Keratinocyte (primary cell): ENCODE measurements around the gene ERC2. TPM values are rescaled to one million over a fixed set of nuclear protein-coding genes. Genes with fewer than 3 reads are reported as not detected.

ENCODE experiments used
- DNase-seq: peaks from one replicate; pipeline ENCODE4 v3.0.0-alpha.2; 2011; ENCODE audit warnings: low read depth, missing footprints, low spot score
- FAIRE-seq: peaks from 2 replicates; lab custom pipeline; 2011; peaks lifted over from hg19 to GRCh38; lab: Jason Lieb, UNC
- H2AFZ ChIP-seq: 2 replicates; pipeline ENCODE4 v1.6.0; 2012; ENCODE audit warnings: low read length, control low read depth, inconsistent platforms; ENCODE audit not compliant: control insufficient read depth
- H3K27ac ChIP-seq: 2 replicates; pipeline ENCODE4 v1.5.1; 2011; ENCODE audit warnings: low read length; ENCODE audit not compliant: control insufficient read depth, insufficient read depth
- H3K27me3 ChIP-seq: 3 replicates; pipeline ENCODE4 v1.6.0; 2011; ENCODE audit warnings: low read length; ENCODE audit not compliant: control insufficient read depth, insufficient read depth; ENCODE audit errors: extremely low read depth
- H3K36me3 ChIP-seq, 2 experiments: 2 replicates in 1 of 2; 3 replicates in 1 of 2; pipeline ENCODE4 v1.5.1; 2011; ENCODE audit warnings: low read length in 2 of 2, mild to moderate bottlenecking in 1 of 2; ENCODE audit not compliant: control insufficient read depth in 2 of 2, insufficient read depth in 2 of 2; ENCODE audit errors: extremely low read depth in 1 of 2
- H3K4me1 ChIP-seq: 3 replicates; pipeline ENCODE4 v1.5.1; 2011; ENCODE audit warnings: low read length; ENCODE audit not compliant: control insufficient read depth, insufficient read depth; ENCODE audit errors: extremely low read depth
- H3K4me2 ChIP-seq: 3 replicates; pipeline ENCODE4 v1.6.0; 2011; ENCODE audit warnings: low read depth, low read length; ENCODE audit not compliant: control insufficient read depth, insufficient read depth; ENCODE audit errors: extremely low read depth
- H3K4me3 ChIP-seq, 3 experiments: fragments of 200-600 bp in 1 of 3; sonication (generic) in 1 of 3; 2 replicates in 2 of 3; 3 replicates in 1 of 3; pipeline ENCODE4 v1.5.1; 2011 to 2016; ENCODE audit warnings: low read length in 3 of 3, mild to moderate bottlenecking in 3 of 3, control low read depth in 2 of 3, inconsistent platforms in 1 of 3, low read depth in 1 of 3, mixed read lengths in 1 of 3, mixed run types in 1 of 3, moderate library complexity in 1 of 3; ENCODE audit not compliant: control insufficient read depth in 2 of 3, insufficient read depth in 2 of 3; ENCODE audit errors: extremely low read depth in 1 of 3
- H3K79me2 ChIP-seq: 2 replicates; pipeline ENCODE4 v1.6.0; 2012; ENCODE audit warnings: low read length; ENCODE audit not compliant: control insufficient read depth, insufficient read depth
- H3K9ac ChIP-seq: 3 replicates; pipeline ENCODE4 v1.6.0; 2011; ENCODE audit warnings: low read length; ENCODE audit not compliant: control insufficient read depth, insufficient read depth; ENCODE audit errors: extremely low read depth
- H3K9me1 ChIP-seq: 3 replicates; pipeline ENCODE4 v1.6.0; 2011; ENCODE audit warnings: low read length; ENCODE audit not compliant: control insufficient read depth, insufficient read depth; ENCODE audit errors: extremely low read depth
- H3K9me3 ChIP-seq: 2 replicates; pipeline ENCODE4 v1.5.1; 2012; ENCODE audit warnings: low read depth, low read length; ENCODE audit not compliant: control insufficient read depth
- H4K20me1 ChIP-seq: 3 replicates; pipeline ENCODE4 v1.6.0; 2011; ENCODE audit warnings: low read length; ENCODE audit not compliant: control insufficient read depth, insufficient read depth; ENCODE audit errors: extremely low read depth
- CTCF ChIP-seq, 3 experiments: IDR thresholded peaks in 1 of 3; conservative IDR thresholded peaks in 1 of 3; optimal IDR thresholded peaks in 1 of 3; 2 replicates in 2 of 3; 3 replicates in 1 of 3; pipeline versions ENCODE3 to v1.5.1; 2011; ENCODE audit warnings: low read length in 3 of 3, mild to moderate bottlenecking in 3 of 3, moderate library complexity in 2 of 3, control low read depth in 1 of 3, inconsistent platforms in 1 of 3; ENCODE audit not compliant: insufficient read depth in 2 of 3; ENCODE audit errors: extremely low read depth in 1 of 3
- EZH2 ChIP-seq: IDR thresholded peaks from one replicate; pipeline ENCODE4 v1.6.1; 2012; ENCODE audit warnings: inconsistent platforms, mild to moderate bottlenecking, low read length, moderate library complexity
- dilution Hi-C: fragments of 300-500 bp; cut with MboI; formaldehyde crosslinking; loops from one replicate; pipeline ENCODE4 v1.7.0; 2020; ENCODE audit warnings: low sequenced_read_pairs; ENCODE audit not compliant: extremely low pct_ligation_motif_present
- polyA plus RNA-seq, 5 experiments: library from polyadenylated mRNA; depleted of rRNA in 3 of 5; stranded (reverse) in 3 of 5; stranded (forward) in 1 of 5; unstranded in 1 of 5; fragments of >200 nt; gene quantifications; 1 replicate in 1 of 5; 2 replicates in 3 of 5; 3 replicates in 1 of 5; pipeline versions ENCODE4 v1.2.1 to v1.2.3, GENCODE V29; 2011 to 2012; ENCODE audit warnings: missing spikeins in 2 of 5, low read depth in 1 of 5, low replicate concordance in 1 of 5

Gene ERC2
- polyA plus RNA-seq, 1 donor (not counting 4 experiments of a cell fraction or from before 2014, with no cell fraction given): 0.08 TPM

GRCh38 chr3:55572816-55573215 lies 895.5 kb downstream of the ERC2 start:
- DNase-seq: no peak
- Histone ChIP-seq H3K9me3 (no peaks in the 10 kb centered on the region), H3K79me2 (no peaks in the 10 kb centered on the region), H3K9me1 (no peaks in the 10 kb centered on the region), H3K4me3 (no peak overlapping the region), H3K27me3 (no peaks in the 10 kb centered on the region), H3K27ac (no peak overlapping the region), H3K36me3 (no peaks in the 10 kb centered on the region), H3K9ac (no peak overlapping the region), H3K4me2 (no peak overlapping the region), H2AFZ (no peak overlapping the region), H3K4me1 (no peaks in the 10 kb centered on the region), H4K20me1 (no peaks in the 10 kb centered on the region)
- no peak for TF ChIP-seq EZH2
- TF ChIP-seq CTCF (optimal IDR thresholded peaks at IDR 0.05 in 1 of 3, IDR thresholded peaks at IDR 0.05 in 1 of 3, conservative IDR thresholded peaks at IDR 0.05 in 1 of 3; ENCODE audit: extremely low read depth in 1 of 3, insufficient read depth in 2 of 3, low read length in 3 of 3): no peak
- FAIRE-seq: no peak
- dilution Hi-C loops: no loop called here

GRCh38 chr3:55571913-55572312 lies 896.4 kb downstream of the ERC2 start:
- Histone ChIP-seq H3K27ac (no peak overlapping the region), H3K9ac (no peak overlapping the region), H3K9me1 (no peaks in the 10 kb centered on the region), H3K4me2 (no peak overlapping the region), H4K20me1 (no peaks in the 10 kb centered on the region), H3K79me2 (no peaks in the 10 kb centered on the region), H3K9me3 (no peaks in the 10 kb centered on the region), H3K36me3 (no peaks in the 10 kb centered on the region), H3K4me1 (no peaks in the 10 kb centered on the region), H3K4me3 (no peak overlapping the region), H3K27me3 (no peaks in the 10 kb centered on the region), H2AFZ (no peak overlapping the region)
- TF ChIP-seq CTCF (optimal IDR thresholded peaks at IDR 0.05 in 1 of 3, IDR thresholded peaks at IDR 0.05 in 1 of 3, conservative IDR thresholded peaks at IDR 0.05 in 1 of 3; ENCODE audit: extremely low read depth in 1 of 3, insufficient read depth in 2 of 3, low read length in 3 of 3): no peak
- TF ChIP-seq EZH2: no peak
- DNase-seq (no peak), FAIRE-seq (no peak)
- dilution Hi-C loops: no loop called here
